B cell (primary cell): ENCODE results near the gene HPS6. TPM values are rescaled to one million over a fixed set of nuclear protein-coding genes. Genes with fewer than 3 reads are reported as not detected.

Experiments
- ATAC-seq: fragments of 200-7000 bp; cut with Tn5 transposase; one replicate; pipeline ENCODE4 v1.10.0; 2021; ENCODE audit warnings: low read depth, mild to moderate bottlenecking, moderate number of reproducible peaks, moderate library complexity
- CTCF ChIA-PET: fragments of 350-600 bp; sonication (Branson Sonifier 250); formaldehyde crosslinking; loops from one replicate; lab custom pipeline; 2021; ENCODE audit warnings: antibody characterized with exemption, inconsistent platforms; lab: Charles Lee
- POLR2A ChIA-PET: fragments of 350-600 bp; sonication (Branson Sonifier 250); formaldehyde crosslinking; loops from one replicate; lab custom pipeline; 2021; ENCODE audit warnings: antibody characterized with exemption; lab: Charles Lee
- DNase-seq: peaks from one replicate; pipeline ENCODE4 v3.0.0; 2013
- H2AFZ ChIP-seq: 2 replicates; pipeline ENCODE4 v1.6.1; 2012; ENCODE audit warnings: mild to moderate bottlenecking, low read depth, low read length; ENCODE audit not compliant: insufficient read depth, poor library complexity, severe bottlenecking
- H3K27ac ChIP-seq, 2 donors: 1 replicate in 1 of 2; 2 replicates in 1 of 2; pipeline ENCODE4 v1.5.1; 2012 to 2013; ENCODE audit warnings: low read length in 2 of 2, mild to moderate bottlenecking in 2 of 2, moderate library complexity in 1 of 2
- H3K27me3 ChIP-seq, 4 experiments: fragments of 200-600 bp in 1 of 4; sonication (generic) in 1 of 4; replicated peaks in 1 of 4; 1 replicate in 2 of 4; 2 replicates in 2 of 4; pipeline versions ENCODE4 v1.6.1 to v1.7.0; 2013 to 2016; ENCODE audit warnings: low read length in 3 of 4, mild to moderate bottlenecking in 2 of 4, mixed read lengths in 1 of 4, moderate library complexity in 1 of 4; ENCODE audit not compliant: insufficient read depth in 4 of 4, control insufficient read depth in 3 of 4; ENCODE audit errors: control extremely low read depth in 1 of 4
- H3K36me3 ChIP-seq, 2 experiments: replicated peaks in 1 of 2; 1 replicate in 1 of 2; 2 replicates in 1 of 2; pipeline versions ENCODE4 v1.6.1 to v1.7.1; 2013; ENCODE audit warnings: low read length in 1 of 2; ENCODE audit not compliant: insufficient read depth in 2 of 2, control insufficient read depth in 1 of 2; ENCODE audit errors: control extremely low read depth in 1 of 2, extremely low read depth in 1 of 2
- H3K4me1 ChIP-seq, 2 donors: fragments of 200-600 bp in 1 of 2; sonication (generic) in 1 of 2; 1 replicate in 1 of 2; 2 replicates in 1 of 2; pipeline versions ENCODE4 v1.5.1 to v1.6.1; 2013 to 2017; ENCODE audit warnings: low read length in 2 of 2; ENCODE audit not compliant: control insufficient read depth in 2 of 2, insufficient read depth in 2 of 2
- H3K4me2 ChIP-seq: replicated peaks from 2 replicates; pipeline ENCODE3; 2012; ENCODE audit warnings: mild to moderate bottlenecking, low read depth, low read length; ENCODE audit not compliant: poor library complexity, severe bottlenecking
- H3K4me3 ChIP-seq, 5 experiments: fragments of 200-600 bp in 1 of 5; sonication (generic) in 1 of 5; 1 replicate in 3 of 5; 2 replicates in 2 of 5; pipeline versions ENCODE4 v1.5.1 to v1.7.0; 2011 to 2016; ENCODE audit warnings: low read length in 4 of 5, mild to moderate bottlenecking in 4 of 5, low read depth in 2 of 5, control low read depth in 1 of 5, moderate library complexity in 1 of 5; ENCODE audit not compliant: insufficient read depth in 1 of 5; ENCODE audit errors: control extremely low read depth in 1 of 5, extremely low read depth in 1 of 5
- H3K79me2 ChIP-seq: fragments of 200-600 bp; sonication (generic); one replicate; pipeline ENCODE4 v1.6.0; 2016; ENCODE audit warnings: low read length; ENCODE audit not compliant: control insufficient read depth, insufficient read depth
- H3K9ac ChIP-seq: fragments of 200-600 bp; sonication (generic); 2 replicates; pipeline ENCODE4 v1.6.1; 2017; ENCODE audit warnings: mild to moderate bottlenecking, low read length, moderate library complexity
- H3K9me3 ChIP-seq, 3 donors: one replicate each; pipeline versions ENCODE4 v1.6.1 to v1.7.1; 2013; ENCODE audit warnings: low read length in 2 of 3; ENCODE audit not compliant: control insufficient read depth in 2 of 3, insufficient read depth in 1 of 3; ENCODE audit errors: control extremely low read depth in 1 of 3
- H4K20me1 ChIP-seq: 2 replicates; pipeline ENCODE4 v1.6.0; 2012; ENCODE audit warnings: mild to moderate bottlenecking, low read length; ENCODE audit not compliant: insufficient read depth, control insufficient read depth, poor library complexity, severe bottlenecking
- H3K27ac Mint-ChIP-seq: one replicate; pipeline ENCODE4 v1.8.0; 2021; ENCODE audit warnings: mixed read lengths
- H3K27me3 Mint-ChIP-seq: one replicate; pipeline ENCODE4 v1.8.0; 2021; ENCODE audit warnings: mixed read lengths
- H3K4me1 Mint-ChIP-seq: one replicate; pipeline ENCODE4 v1.8.0; 2021; ENCODE audit warnings: mixed read lengths
- H3K4me3 Mint-ChIP-seq: one replicate; pipeline ENCODE4 v1.8.0; 2021; ENCODE audit warnings: mixed read lengths
- H3K9me3 Mint-ChIP-seq: one replicate; pipeline ENCODE4 v1.8.0; 2022; ENCODE audit warnings: mixed read lengths; ENCODE audit not compliant: insufficient read depth
- EZH2 ChIP-seq: IDR thresholded peaks from 2 replicates; pipeline ENCODE4 v1.6.1; 2012; ENCODE audit warnings: borderline replicate concordance, low read depth, mild to moderate bottlenecking, moderate library complexity, low read length; ENCODE audit not compliant: insufficient read depth, poor library complexity, severe bottlenecking
- WGBS: methylation state at CpG from one replicate; pipeline ENCODE4 v1.1.5; 2013; ENCODE audit warnings: missing lambda C conversion rate; ENCODE audit not compliant: insufficient coverage; 5-methylcytosine and 5-hydroxymethylcytosine counted together
- intact Hi-C: fragments of 100-400 bp; cut with micrococcal nuclease; formaldehyde crosslinking; loops from one replicate; pipeline ENCODE4 v1.10.0; 2022
- polyA plus RNA-seq: library from polyadenylated mRNA; depleted of rRNA; stranded (reverse); fragments of >200 nt; gene quantifications from 2 replicates; pipeline ENCODE4 v1.2.3, GENCODE V29; 2012
- total RNA-seq, 2 donors: library from RNA; stranded (reverse); fragments of 120-200 nt in 1 of 2; gene quantifications; 1 replicate in 1 of 2; 2 replicates in 1 of 2; pipeline versions ENCODE4 v1.2.3 to v1.2.4, GENCODE V29; 2013 to 2022
- TF ChIP-seq, protein P1 (sequence below): fragments of 200-600 bp; IDR thresholded peaks from one replicate; pipeline ENCODE4 v1.8.0; 2022; ENCODE audit warnings: antibody characterized with exemption, mild to moderate bottlenecking

Gene HPS6
- total and polyA plus RNA-seq, 2 donors (not counting 1 experiment from before 2014, with no cell fraction given): 2.8 to 29.5 TPM

- ATAC-seq (no peak), DNase-seq (no peak)
- H3K79me2 ChIP-seq: no peaks in the 10 kb centered on the region
- 94% methylated on average over 2 of the region's 2 CpGs for WGBS
- H3K36me3 ChIP-seq: peaks cover 0 to 23% of the 10 kb centered on the region in 2 experiments
- no peak overlapping the region for H3K4me2 ChIP-seq
- peaks cover 0 to 7% (median 0%) of the 10 kb centered on the region in 3 donors for H3K9me3 ChIP-seq
- ChIA-PET CTCF (interaction anchor here (0.7 to 26.8 kb wide), 5 partner anchors 8 to 176 kb away, joined by 3 to 986 read pairs (median 5); no protein-coding TSS in a partner anchor), POLR2A (no interaction called here)
- H3K9ac ChIP-seq: no peak overlapping the region
- H3K27me3 ChIP-seq: no peaks in the 10 kb centered on the region
- H4K20me1 ChIP-seq: no peaks in the 10 kb centered on the region
- Mint-ChIP-seq H3K27me3 (no peaks in the 10 kb centered on the region), H3K27ac (no peak overlapping the region), H3K4me1 (no peaks in the 10 kb centered on the region), H3K9me3 (no peaks in the 10 kb centered on the region), H3K4me3 (no peak overlapping the region)
- no peak overlapping the region for H3K4me3 ChIP-seq
- TF ChIP-seq, protein P1, sequence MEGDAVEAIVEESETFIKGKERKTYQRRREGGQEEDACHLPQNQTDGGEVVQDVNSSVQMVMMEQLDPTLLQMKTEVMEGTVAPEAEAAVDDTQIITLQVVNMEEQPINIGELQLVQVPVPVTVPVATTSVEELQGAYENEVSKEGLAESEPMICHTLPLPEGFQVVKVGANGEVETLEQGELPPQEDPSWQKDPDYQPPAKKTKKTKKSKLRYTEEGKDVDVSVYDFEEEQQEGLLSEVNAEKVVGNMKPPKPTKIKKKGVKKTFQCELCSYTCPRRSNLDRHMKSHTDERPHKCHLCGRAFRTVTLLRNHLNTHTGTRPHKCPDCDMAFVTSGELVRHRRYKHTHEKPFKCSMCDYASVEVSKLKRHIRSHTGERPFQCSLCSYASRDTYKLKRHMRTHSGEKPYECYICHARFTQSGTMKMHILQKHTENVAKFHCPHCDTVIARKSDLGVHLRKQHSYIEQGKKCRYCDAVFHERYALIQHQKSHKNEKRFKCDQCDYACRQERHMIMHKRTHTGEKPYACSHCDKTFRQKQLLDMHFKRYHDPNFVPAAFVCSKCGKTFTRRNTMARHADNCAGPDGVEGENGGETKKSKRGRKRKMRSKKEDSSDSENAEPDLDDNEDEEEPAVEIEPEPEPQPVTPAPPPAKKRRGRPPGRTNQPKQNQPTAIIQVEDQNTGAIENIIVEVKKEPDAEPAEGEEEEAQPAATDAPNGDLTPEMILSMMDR: no peak
- TF ChIP-seq EZH2: no peak
- no peaks in the 10 kb centered on the region for H3K4me1 ChIP-seq
- no peak overlapping the region for H3K27ac ChIP-seq
- intact Hi-C loops: no loop called here
- no peak overlapping the region for H2AFZ ChIP-seq
Measured at GRCh38 chr10:102017295-102017694, 47.9 kb upstream of the HPS6 start.

- no peak overlapping the region for H3K27ac Mint-ChIP-seq
- DNase-seq: no peak
- intact Hi-C loops: no loop called here
- no peaks in the 10 kb centered on the region for H3K9me3 Mint-ChIP-seq
- Histone ChIP-seq H3K9ac (no peak overlapping the region), H3K27me3 (no peaks in the 10 kb centered on the region), H3K36me3 (peaks cover 0 to 42% of the 10 kb centered on the region in 2 experiments), H3K27ac (no peak overlapping the region), H3K4me2 (no peak overlapping the region), H4K20me1 (no peaks in the 10 kb centered on the region), H3K79me2 (no peaks in the 10 kb centered on the region), H3K4me3 (no peak overlapping the region), H3K4me1 (no peaks in the 10 kb centered on the region), H3K9me3 (peaks cover 0 to 7% (median 0%) of the 10 kb centered on the region in 3 donors), H2AFZ (no peak overlapping the region)
- H3K4me1 Mint-ChIP-seq: no peaks in the 10 kb centered on the region
- ATAC-seq: no peak
- H3K4me3 Mint-ChIP-seq: no peak overlapping the region
- 80% methylated on average over 1 of the region's 2 CpGs for WGBS
- TF ChIP-seq, protein P1: no peak
- no peak for TF ChIP-seq EZH2
- ChIA-PET POLR2A (interaction anchor here (0.7 kb wide), 3 partner anchors 21 to 228 kb away, joined by 4 to 12 read pairs (median 7); no protein-coding TSS in a partner anchor), CTCF (interaction anchor here (0.7 to 3.4 kb wide), 3 partner anchors 11 to 132 kb away, joined by 3 to 20 read pairs (median 14); no protein-coding TSS in a partner anchor)
- H3K27me3 Mint-ChIP-seq: no peaks in the 10 kb centered on the region
Measured at GRCh38 chr10:102020938-102021337, 44.2 kb upstream of the HPS6 start.
